Activated CD4-positive, alpha-beta T cell treated with anti-CD3 and anti-CD28 coated beads, Interleukin-2, Interleukin-6, amounts not matched to agents 100 ng/mL and 50 ng/mL, durations not matched to agents 16 hours and 8 hours (primary cell): ENCODE measurements around the gene CEACAM4.

Experiments
- DNase-seq: peaks from one replicate; pipeline ENCODE4 v3.0.0-alpha.2; 2020

The CEACAM4 gene

GRCh38 chr19:41626877-41627276 lies at the start of gene CEACAM4:
Gene CEACAM4 (minus strand): TSS chr19:41627074. CDS start chr19:41626963, 111 bp downstream.
- no peak for DNase-seq

- no peak for DNase-seq
Measured at GRCh38 chr19:41671486-41671885, 44.6 kb upstream of the CEACAM4 start.

- DNase-seq: no peak
Measured at GRCh38 chr19:41670755-41671154, 43.9 kb upstream of the CEACAM4 start.

GRCh38 chr19:41668315-41668714 lies 41.4 kb upstream of the CEACAM4 start:
- no peak for DNase-seq

- no peak for DNase-seq
Measured at GRCh38 chr19:41666075-41666474, 39.2 kb upstream of the CEACAM4 start.

GRCh38 chr19:41657157-41657556 lies 30.3 kb upstream of the CEACAM4 start:
- no peak for DNase-seq

- peak; percentile 9 for DNase-seq
Measured at GRCh38 chr19:41656756-41657155, 29.9 kb upstream of the CEACAM4 start.

GRCh38 chr19:41652250-41652649 lies 25.4 kb upstream of the CEACAM4 start:
- DNase-seq: no peak

- DNase-seq: no peak
Measured at GRCh38 chr19:41649827-41650226, 23.0 kb upstream of the CEACAM4 start.

- DNase-seq: peak; percentile 66
Measured at GRCh38 chr19:41646589-41647204, 19.8 kb upstream of the CEACAM4 start.

GRCh38 chr19:41641879-41642485 lies 15.1 kb upstream of the CEACAM4 start:
- DNase-seq: peak; percentile 81

- DNase-seq: no peak
Measured at GRCh38 chr19:41638641-41639081, 11.8 kb upstream of the CEACAM4 start.

GRCh38 chr19:41637484-41637883 lies 10.6 kb upstream of the CEACAM4 start:
- DNase-seq: no peak

GRCh38 chr19:41627966-41628675 lies 1.2 kb upstream of the CEACAM4 start:
- no peak for DNase-seq

- no peak for DNase-seq
Measured at GRCh38 chr19:41626278-41626677, 596 bp downstream of the CEACAM4 start.

- DNase-seq: no peak
Measured at GRCh38 chr19:41624937-41625336, 1.9 kb downstream of the CEACAM4 start.

- no peak for DNase-seq
Measured at GRCh38 chr19:41624515-41624914, 2.4 kb downstream of the CEACAM4 start.

- DNase-seq: no peak
Measured at GRCh38 chr19:41623360-41623759, 3.5 kb downstream of the CEACAM4 start.

GRCh38 chr19:41621654-41622053 lies 5.2 kb downstream of the CEACAM4 start:
- no peak for DNase-seq

GRCh38 chr19:41621226-41621625 lies 5.6 kb downstream of the CEACAM4 start:
- DNase-seq: no peak

GRCh38 chr19:41620171-41620570 lies 6.7 kb downstream of the CEACAM4 start:
- DNase-seq: no peak

GRCh38 chr19:41619018-41619556 lies 7.8 kb downstream of the CEACAM4 start:
- no peak for DNase-seq

- no peak for DNase-seq
Measured at GRCh38 chr19:41617941-41618730, 8.7 kb downstream of the CEACAM4 start.
